GDM1 (cell line): ENCODE data around the gene VPS36.
"Not testable (repeated sequence)": the region's sequence is repeated elsewhere in the genome, so short reads cannot be mapped to it uniquely, and the experiment has no call there.

Experiments
- DNase-seq: peaks from one replicate; lab custom pipeline; 2025; lab: John Stamatoyannopoulos, UW

Gene VPS36

GRCh38 chr13:52432456-52432855 lies 18.0 kb downstream of the VPS36 start:
- DNase-seq, result no peak

GRCh38 chr13:52428295-52428694 lies 22.1 kb downstream of the VPS36 start:
- peak; percentile 19 for DNase-seq

GRCh38 chr13:52421216-52421615 lies 29.2 kb downstream of the VPS36 start:
- no peak for DNase-seq

DNA sequence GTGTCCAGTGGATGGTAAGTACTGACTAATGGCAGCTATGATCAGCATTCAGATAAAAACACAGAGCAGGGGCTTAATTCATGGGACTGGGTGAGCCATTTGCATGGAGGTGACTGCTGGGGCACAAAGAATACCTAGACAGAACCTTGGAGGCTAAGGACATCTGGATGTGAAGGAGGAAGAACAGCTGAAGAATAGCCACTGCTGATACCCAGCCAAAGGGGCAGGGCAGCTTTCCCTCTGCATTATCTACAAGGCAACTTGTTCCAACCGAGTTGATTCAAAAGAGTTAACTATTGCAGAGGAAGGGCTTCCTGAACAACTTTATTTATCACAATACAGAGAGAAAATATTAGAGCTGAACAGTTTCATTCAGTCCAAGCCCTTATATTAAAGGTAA lies 31.4 kb downstream of the VPS36 start:
- DNase-seq, result no peak

DNA sequence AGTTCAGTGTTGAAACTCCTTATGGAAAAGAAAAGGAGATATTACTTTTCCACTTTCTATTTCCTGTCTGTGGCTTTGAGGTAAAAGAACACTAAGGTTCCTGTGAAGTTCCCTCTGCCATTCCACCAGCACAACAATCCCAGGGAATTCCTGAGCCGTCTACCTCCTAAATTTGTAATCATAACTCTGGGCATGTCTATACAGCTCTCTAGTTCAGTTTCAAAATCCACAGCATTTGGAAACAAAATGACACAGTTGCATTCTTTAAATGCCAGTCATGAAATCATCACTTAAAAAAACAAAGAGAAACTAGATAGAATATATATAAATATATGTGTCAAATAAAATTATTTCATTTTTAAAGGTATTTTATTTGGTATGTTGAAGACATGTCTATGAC lies 35.5 kb downstream of the VPS36 start:
- DNase-seq, result no peak

DNA sequence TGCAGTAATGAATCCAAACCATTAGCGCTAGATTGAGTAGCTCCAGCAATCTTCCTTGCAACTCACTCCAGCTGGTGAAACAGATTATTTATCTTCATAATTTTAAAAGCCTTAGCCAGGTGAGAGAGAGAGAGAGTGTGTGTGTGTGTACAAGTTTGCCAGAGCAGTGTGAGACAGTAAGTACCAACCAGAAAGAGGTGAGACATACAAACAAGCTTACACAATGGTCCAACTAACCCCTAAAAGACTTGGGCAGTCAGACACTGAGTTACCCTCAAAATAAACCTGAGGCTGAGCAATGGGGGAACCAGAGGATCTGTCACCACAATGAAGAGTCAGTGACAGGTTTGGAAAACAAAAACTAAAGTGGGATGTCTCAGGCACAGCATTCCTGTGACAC lies 36.4 kb downstream of the VPS36 start:
- DNase-seq, result no peak

- no peak for DNase-seq
These were observed 38.3 kb downstream of the VPS36 start for GRCh38 chr13:52412128-52412527.

DNA sequence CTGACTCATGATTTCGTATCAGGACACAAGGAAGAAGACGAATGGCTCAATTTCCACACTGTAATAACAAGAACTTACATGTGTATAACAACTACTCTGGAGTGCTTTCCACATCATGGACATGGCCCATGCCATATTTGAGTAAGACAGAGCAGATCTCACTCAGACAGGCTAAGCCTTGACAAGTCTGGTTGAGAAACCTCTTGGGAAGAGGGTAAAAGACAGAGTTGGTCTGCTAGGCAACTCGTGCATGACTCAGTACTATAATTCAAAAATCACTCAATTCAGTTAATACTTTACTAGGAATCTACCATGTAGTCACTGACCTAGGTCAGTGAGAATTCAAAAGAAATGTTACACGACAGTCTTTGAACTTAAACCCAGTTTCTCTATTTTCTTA lies 38.8 kb downstream of the VPS36 start:
- DNase-seq, result no peak

DNA sequence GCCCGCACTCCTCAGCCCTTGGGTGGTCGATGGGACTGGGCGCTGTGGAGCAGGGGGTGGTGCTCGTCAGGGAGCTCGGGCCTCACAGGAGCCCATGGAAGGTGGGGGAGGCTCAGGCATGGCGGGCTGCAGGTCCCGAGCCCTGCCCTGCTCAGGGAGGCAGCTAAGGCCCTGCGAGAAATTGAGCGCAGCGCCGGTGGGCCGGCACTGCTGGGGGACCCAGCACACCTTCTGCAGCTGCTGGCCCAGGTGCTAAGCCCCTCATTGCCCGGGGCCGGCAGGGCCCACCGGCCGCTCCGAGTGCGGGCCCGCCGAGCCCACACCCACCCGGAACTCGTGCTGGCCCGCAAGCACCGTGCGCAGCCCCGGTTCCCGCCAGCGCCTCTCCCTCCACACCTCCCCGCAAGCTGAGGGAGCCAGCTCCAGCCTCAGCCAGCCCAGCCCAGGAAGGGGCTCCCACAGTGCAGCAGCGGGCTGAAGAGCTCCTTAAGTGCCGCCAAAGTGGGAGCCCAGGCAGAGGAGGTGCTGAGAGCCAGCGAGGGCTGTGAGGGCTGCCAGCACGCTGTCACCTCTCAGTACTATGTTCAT lies 42.3 kb downstream of the VPS36 start:
- not testable (repeated sequence) for DNase-seq

DNA sequence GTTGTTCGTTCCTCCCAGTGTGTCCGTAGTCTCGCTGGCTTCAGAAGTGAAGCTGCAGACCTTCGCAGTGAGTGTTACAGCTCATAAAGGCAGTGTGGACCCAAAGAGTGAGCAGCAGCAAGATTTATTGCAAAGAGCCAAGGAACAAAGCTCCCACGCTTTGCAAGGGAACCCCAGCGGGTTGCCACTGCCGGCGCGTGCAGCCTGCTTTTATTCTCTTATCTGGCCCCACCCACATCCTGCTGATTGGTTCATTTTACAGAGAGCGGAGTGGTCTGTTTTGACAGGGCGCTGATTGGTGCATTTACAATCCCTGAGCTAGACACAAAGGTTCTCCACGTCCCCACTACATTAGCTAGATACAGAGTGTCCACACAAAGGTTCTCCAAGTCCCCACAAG lies 43.0 kb downstream of the VPS36 start:
- not testable (repeated sequence) for DNase-seq

DNA sequence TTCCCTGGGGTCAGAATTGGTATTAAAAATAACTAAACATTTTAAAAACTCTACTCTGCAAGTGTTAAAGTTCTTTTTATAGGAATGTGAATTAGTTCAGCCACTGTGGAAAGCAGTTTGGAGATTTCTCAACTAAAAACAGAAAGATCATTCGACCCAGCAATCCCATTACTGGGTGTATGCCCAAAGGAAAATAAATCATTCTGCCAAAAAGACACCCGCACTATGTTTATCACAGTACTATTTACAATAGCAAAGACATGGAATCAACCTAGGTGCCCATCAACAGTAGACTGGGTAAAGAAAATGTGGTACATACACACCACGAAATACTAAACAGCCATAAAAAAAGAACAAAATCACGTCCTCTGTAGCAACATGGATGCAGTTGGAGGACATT lies 43.8 kb downstream of the VPS36 start:
- no peak for DNase-seq

DNA sequence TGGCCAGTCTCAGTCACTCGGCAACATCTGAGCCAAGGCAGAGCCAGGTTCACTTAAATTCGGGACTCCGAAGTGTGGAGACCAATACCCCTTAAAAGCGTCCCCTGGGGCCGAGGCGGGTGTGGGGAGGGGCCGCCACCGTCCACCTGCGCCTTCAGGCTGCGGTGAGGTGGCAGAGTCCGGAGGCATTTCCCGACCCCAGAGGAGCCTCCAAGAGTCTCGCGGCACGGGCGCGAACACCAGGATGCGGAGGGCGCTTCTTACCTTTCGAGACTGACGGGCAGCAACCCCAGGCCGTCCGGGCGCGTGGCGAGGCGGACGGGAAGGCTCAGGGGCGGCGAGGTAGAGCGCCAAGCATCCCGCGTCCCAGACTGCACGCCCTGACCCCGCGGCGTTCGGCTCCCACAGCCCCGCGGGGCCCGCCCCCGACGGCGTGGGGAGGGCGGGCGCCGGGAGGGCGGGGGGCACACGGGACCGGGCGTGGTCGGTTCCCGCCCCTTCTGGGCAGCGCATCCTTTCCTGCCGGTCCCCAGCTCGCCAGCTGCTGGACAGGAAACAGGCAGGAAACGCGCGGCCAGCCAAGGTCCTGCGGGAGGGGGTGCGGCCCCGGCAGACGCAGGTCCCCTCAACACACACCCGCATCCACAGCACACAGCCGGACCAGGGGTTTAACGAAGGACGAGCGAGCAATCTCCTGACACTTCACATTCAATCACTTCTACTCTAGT lies 44.5 kb downstream of the VPS36 start, which contains the start of gene THSD1:
Gene THSD1 (minus strand): TSS at position 406 of the 728 bp plus-strand sequence. CDS start 3,572 bp downstream, outside the sequence.
- DNase-seq, result no peak

- no peak for DNase-seq
These were observed 45.1 kb downstream of the VPS36 start for GRCh38 chr13:52405369-52405766.

- no peak for DNase-seq
These were observed 50.7 kb downstream of the VPS36 start for GRCh38 chr13:52399708-52400107.

DNA sequence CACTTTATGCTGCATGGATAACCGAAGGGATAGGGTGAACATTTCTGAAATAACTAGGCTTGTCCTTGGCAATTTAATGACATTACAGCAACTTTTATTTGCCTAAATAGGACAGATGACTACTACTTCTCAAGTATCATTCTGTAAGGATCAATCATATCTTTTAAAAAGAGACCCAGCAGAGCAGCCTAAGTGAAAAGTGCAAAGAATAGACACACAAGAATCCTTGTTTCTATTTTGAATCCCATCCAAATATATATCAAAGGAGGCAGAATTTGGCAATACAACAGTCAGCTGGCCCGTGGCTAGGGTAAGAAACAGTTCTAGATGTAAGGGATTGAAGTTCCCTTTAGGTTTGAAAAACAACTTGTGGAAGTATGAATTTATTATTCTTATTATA lies 51.4 kb downstream of the VPS36 start:
- no peak for DNase-seq

GRCh38 chr13:52395704-52396103 lies 54.7 kb downstream of the VPS36 start:
- peak; percentile 13 for DNase-seq

- no peak for DNase-seq
These were observed 55.8 kb downstream of the VPS36 start for GRCh38 chr13:52394586-52394985.

DNA sequence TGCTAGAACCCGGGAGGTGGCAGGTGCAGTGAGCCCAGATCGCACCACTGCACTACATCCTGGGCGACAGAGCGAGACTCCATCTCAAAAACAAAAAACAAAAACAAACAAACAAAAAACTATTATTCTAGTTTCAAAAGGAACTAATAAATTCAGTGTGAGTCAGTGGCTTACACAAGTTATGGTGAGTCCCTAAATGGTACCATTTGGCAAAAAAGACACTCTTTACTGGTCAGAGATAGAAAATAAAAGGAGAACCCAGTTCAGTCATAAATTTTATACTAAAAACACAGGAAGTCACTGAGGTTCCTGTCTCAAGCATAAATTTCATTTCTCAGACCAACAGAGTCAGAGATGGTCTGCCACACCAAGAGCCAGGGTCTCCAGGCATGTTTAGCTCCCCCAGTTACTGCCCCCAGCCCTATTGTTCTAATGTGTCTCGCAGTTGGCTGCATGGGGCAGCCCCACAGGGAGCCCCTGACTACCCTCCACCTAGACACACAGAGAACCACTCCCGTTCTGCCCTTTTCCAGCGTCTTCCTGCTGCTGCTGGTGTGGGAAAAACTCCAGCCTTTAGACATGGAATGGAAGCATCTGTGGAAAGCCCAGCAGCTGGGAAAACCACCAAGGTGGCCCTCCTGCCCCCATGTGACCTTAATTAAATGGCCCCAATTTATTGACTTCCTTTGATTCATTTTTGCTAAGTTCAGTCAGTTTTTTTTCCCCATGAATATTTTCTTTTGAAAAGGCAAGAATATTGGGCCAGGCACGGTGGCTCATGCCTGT lies 56.7 kb downstream of the VPS36 start:
- DNase-seq, result no peak

- DNase-seq, result no peak
These were observed 62.7 kb downstream of the VPS36 start for GRCh38 chr13:52387721-52388120.

DNA sequence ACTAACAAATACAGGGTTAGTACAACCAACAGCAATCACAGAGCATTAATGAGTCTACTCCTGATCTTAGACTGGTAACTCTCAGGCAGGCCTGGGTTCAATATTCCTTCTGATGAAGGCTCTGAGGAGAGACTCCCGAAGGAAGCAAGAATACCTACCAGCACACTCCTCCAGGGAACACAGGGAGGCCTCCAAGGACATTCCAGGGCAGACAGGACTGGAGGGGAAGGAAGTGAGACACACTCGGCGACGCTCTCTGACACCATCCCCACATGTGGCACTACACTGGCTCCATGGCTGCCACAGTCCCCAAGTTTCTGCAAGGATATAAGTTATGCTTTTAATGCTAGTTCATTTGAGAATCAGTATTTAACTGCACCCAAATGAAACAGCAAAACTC lies 64.6 kb downstream of the VPS36 start:
- no peak for DNase-seq

- DNase-seq, result no peak
These were observed 67.1 kb downstream of the VPS36 start for GRCh38 chr13:52383366-52383765.

DNA sequence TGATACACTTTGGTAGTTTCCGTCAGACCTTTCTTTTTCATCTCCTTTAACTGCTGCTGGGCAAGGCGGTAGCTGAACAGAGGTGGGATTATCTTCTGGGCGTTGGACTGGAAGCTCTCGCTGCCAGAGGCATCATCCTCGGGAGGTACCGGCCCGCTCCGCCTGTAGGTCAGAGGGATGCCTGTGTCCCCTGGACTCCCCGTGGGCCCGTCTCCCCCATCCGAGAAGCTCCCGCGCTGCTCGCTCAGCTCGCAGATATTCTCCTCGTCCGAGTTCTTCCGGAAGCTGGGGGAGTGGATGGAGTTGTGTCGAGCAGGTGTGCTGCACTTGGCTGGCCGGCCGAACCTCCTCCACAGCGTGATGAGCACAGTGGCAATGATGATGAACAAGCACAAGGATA lies 72.1 kb downstream of the VPS36 start:
- no peak for DNase-seq

DNA sequence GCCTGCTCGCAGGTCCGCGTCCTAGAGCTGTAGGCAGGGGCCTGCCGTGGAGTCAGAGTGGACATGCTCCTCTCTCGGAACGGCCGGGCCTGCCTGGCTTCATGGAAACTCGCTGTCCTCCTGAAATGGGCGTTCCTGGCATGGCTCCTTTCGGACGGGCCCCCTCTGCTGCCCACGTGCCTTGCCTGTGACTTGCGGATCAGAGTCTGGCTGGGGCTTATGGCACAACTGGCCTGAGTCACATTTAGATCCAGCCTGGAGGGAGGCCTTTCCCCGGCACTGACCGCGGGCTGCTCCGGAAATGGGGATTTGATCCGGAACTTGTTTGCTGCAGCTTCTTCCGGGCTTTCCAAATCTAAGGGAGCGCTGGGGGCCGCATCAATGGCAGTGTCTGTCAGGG lies 72.5 kb downstream of the VPS36 start:
- DNase-seq, result no peak
